Stomach (tissue), 9 donors: ENCODE results near the gene FAM110A. TPM values are rescaled to one million over a fixed set of nuclear protein-coding genes. Genes with fewer than 3 reads are reported as not detected.

ENCODE experiments used
- DNase-seq, 2 donors: peaks; one replicate each; pipeline versions ENCODE4 v3.0.0 to v3.0.0-alpha.2; 2013 to 2019
- H3K27ac ChIP-seq, 5 donors: fragments of 200-600 bp in 4 of 5; sonication (generic) in 4 of 5; one replicate each; pipeline ENCODE4 v1.5.1; 2013 to 2019; ENCODE audit warnings: mild to moderate bottlenecking in 1 of 5, moderate library complexity in 1 of 5
- H3K27me3 ChIP-seq, 3 donors: fragments of 200-600 bp; sonication (generic); one replicate each; pipeline ENCODE4 v1.5.1; 2017 to 2019; ENCODE audit warnings: mixed run types in 1 of 3
- H3K36me3 ChIP-seq, 4 donors: fragments of 200-600 bp; sonication (generic); 1 replicate in 3 of 4; 2 replicates in 1 of 4; pipeline ENCODE4 v1.5.1; 2016 to 2019
- H3K4me1 ChIP-seq, 4 donors: fragments of 200-600 bp; sonication (generic); one replicate each; pipeline ENCODE4 v1.5.1; 2016 to 2019
- H3K4me3 ChIP-seq, 4 donors: fragments of 200-600 bp; sonication (generic) in 3 of 4; one replicate each; pipeline ENCODE4 v1.5.1; 2016 to 2019; ENCODE audit warnings: mild to moderate bottlenecking in 1 of 4
- H3K9me3 ChIP-seq, 4 donors: fragments of 200-600 bp; sonication (generic); one replicate each; pipeline ENCODE4 v1.5.1; 2016 to 2019
- EP300 ChIP-seq: sonication (generic); formaldehyde crosslinking; IDR thresholded peaks from one replicate; pipeline ENCODE4 v1.6.1; 2017; ENCODE audit warnings: antibody characterized with exemption
- POLR2A ChIP-seq, 4 donors: fragments of 450-650 bp; IDR thresholded peaks; one replicate each; pipeline ENCODE4 v1.6.1; 2016; ENCODE audit warnings: antibody characterized with exemption in 4 of 4, control low read depth in 2 of 4, mild to moderate bottlenecking in 1 of 4, moderate library complexity in 1 of 4
- POLR2AphosphoS5 ChIP-seq, 3 donors: sonication (generic); formaldehyde crosslinking; IDR thresholded peaks; one replicate each; pipeline ENCODE4 v1.6.1; 2016; ENCODE audit warnings: antibody characterized with exemption in 3 of 3
- WGBS, 5 donors: extraction: QIAGEN DNeasy Blood & Tissue Kit in 3 of 5; methylation state at CpG; one replicate each; pipeline versions ENCODE4 v1.1.5 to v1.1.7; 2013 to 2018; 5-methylcytosine and 5-hydroxymethylcytosine counted together
- intact Hi-C: fragments of 100-400 bp; cut with DNase I; formaldehyde crosslinking; loops from one replicate; pipeline ENCODE4 v1.15.1; 2023; ENCODE audit warnings: low total_unique reads
- polyA plus RNA-seq, 3 donors: library from polyadenylated mRNA; stranded (reverse); fragments of 200-250 nt; gene quantifications; one replicate each; pipeline ENCODE4 v1.2.3, GENCODE V29; 2013
- total RNA-seq, 5 donors: library from RNA; depleted of rRNA; stranded (reverse); fragments of >200 nt; gene quantifications; one replicate each; pipeline versions ENCODE4 v1.1.0 to v1.2.3, GENCODE V29; 2014 to 2016
- TF ChIP-seq, protein P1 (sequence below), 7 experiments: fragments of 450-650 bp in 4 of 7; fragments of 200-600 bp in 3 of 7; sonication (generic) in 3 of 7; IDR thresholded peaks; one replicate each; pipeline ENCODE4 v1.5.1; 2016 to 2019; ENCODE audit warnings: antibody characterized with exemption in 7 of 7, control low read depth in 2 of 7, mild to moderate bottlenecking in 1 of 7
- donor health status: healthy with polysubstance abuse.
- donor health status: Bipolar disorder and iron deficiency.
- donor health status: healthy.

Gene FAM110A
- total and polyA plus RNA-seq, 8 donors, result 0.58 to 17.6 (median 3.8) TPM

DNA sequence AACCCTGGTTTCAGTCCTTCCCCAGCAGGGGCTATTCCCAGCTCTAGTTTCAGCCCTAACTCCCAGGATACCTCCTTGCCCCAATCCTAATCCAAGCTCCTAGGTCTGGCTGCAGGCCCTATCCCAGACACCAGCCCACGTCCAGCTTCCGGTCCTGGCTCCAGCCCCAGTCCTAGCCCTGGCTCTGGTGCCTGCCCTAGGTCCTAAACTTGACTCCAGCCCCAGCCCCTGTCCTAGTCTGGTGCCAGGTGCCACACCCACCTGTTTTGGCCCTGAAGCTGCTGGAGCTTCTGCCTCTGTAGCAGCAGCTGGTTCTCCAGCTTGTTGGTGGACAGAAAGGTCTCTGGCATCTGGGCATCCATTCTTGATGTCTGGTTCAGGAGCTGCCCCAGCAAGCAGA, 54.5 kb downstream of the FAM110A start:
- TF ChIP-seq, protein P1, sequence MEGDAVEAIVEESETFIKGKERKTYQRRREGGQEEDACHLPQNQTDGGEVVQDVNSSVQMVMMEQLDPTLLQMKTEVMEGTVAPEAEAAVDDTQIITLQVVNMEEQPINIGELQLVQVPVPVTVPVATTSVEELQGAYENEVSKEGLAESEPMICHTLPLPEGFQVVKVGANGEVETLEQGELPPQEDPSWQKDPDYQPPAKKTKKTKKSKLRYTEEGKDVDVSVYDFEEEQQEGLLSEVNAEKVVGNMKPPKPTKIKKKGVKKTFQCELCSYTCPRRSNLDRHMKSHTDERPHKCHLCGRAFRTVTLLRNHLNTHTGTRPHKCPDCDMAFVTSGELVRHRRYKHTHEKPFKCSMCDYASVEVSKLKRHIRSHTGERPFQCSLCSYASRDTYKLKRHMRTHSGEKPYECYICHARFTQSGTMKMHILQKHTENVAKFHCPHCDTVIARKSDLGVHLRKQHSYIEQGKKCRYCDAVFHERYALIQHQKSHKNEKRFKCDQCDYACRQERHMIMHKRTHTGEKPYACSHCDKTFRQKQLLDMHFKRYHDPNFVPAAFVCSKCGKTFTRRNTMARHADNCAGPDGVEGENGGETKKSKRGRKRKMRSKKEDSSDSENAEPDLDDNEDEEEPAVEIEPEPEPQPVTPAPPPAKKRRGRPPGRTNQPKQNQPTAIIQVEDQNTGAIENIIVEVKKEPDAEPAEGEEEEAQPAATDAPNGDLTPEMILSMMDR (IDR thresholded peaks at IDR 0.05), result no peak
- TF ChIP-seq EP300 (no peak), POLR2AphosphoS5 (IDR thresholded peaks at IDR 0.05) (no peak), POLR2A (IDR thresholded peaks at IDR 0.05) (no peak)
- 43 to 79% (median 67%) methylated on average over 2 of the region's 2 CpGs for WGBS, 5 donors
- no peak for DNase-seq
- no peak overlapping the region for H3K4me3 ChIP-seq
- H3K9me3 ChIP-seq, result no peaks in the 10 kb centered on the region
- intact Hi-C loops, result no loop called here
- H3K27me3 ChIP-seq, result peaks cover 0 to 36% (median 6%) of the 10 kb centered on the region in 3 donors
- peaks cover 0 to 22% (median 11%) of the 10 kb centered on the region in 4 donors for H3K4me1 ChIP-seq
- no peak overlapping the region for H3K27ac ChIP-seq
- H3K36me3 ChIP-seq, result no peaks in the 10 kb centered on the region

DNA sequence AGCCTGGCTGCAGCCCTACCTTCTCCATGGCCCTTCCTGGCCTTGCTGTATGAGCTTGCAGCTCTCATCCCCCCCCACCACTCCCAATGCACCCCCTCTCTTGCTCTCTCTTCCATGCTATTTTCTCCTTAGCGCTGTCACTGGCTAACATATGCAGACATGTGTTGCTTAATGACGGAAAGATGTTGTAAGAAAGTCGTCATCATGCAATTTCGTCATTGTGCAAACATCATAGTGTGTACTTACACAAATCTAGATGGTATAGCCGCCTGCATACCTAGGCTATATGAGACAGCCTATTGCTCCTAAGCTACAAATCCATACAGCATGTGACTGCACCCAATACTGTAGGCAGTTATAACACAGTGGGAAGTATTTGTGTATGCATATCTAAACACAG, 55.6 kb downstream of the FAM110A start:
- no peak overlapping the region for H3K27ac ChIP-seq
- no peaks in the 10 kb centered on the region for H3K36me3 ChIP-seq
- DNase-seq, result no peak
- intact Hi-C loops, result no loop called here
- 64 to 89% (median 69%) methylated on average over 5 of the region's 5 CpGs for WGBS, 5 donors
- peaks cover 0 to 22% (median 11%) of the 10 kb centered on the region in 4 donors for H3K4me1 ChIP-seq
- TF ChIP-seq POLR2AphosphoS5 (IDR thresholded peaks at IDR 0.05), result no peak
- no peak for TF ChIP-seq POLR2A (IDR thresholded peaks at IDR 0.05)
- TF ChIP-seq EP300, result no peak
- TF ChIP-seq, protein P1 (IDR thresholded peaks at IDR 0.05), result no peak
- peaks cover 0 to 25% (median 6%) of the 10 kb centered on the region in 3 donors for H3K27me3 ChIP-seq
- H3K4me3 ChIP-seq, result no peak overlapping the region
- H3K9me3 ChIP-seq, result no peaks in the 10 kb centered on the region

DNA sequence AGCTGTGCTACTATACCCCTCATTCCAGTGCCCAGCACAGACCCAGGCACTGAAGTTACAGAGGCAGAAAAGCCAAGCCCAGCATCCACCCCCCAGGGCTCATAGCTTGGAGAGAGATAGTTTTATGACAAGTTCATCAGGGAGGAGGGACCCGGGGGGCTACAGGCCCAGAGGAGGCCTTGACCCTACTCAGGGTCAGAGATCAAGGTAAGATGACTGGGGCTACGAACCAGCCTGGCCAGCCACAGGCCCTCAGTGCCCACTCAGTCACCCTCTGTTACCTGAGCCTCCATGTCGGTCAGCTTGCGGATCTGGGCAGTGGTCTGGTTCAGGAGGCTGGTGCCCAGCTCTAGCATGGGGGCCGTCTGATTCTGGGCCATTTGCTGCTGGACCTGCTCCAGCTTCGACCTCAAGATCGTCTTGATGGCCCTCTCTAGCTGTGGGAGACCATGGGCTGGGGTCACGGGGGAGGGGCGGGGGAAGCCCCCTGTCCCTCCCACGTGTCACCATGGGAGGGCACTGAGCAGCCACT, 56.5 kb downstream of the FAM110A start:
- H3K27ac ChIP-seq, result no peak overlapping the region
- H3K36me3 ChIP-seq, result no peaks in the 10 kb centered on the region
- WGBS, 5 donors, result 63 to 81% (median 69%) methylated on average over 9 to 10 of the region's 10 CpGs
- H3K9me3 ChIP-seq, result no peaks in the 10 kb centered on the region
- intact Hi-C loops, result no loop called here
- DNase-seq, result no peak
- H3K4me3 ChIP-seq, result no peak overlapping the region
- TF ChIP-seq EP300 (no peak), POLR2AphosphoS5 (IDR thresholded peaks at IDR 0.05) (no peak), POLR2A (IDR thresholded peaks at IDR 0.05) (no peak)
- TF ChIP-seq, protein P1 (IDR thresholded peaks at IDR 0.05), result no peak
- peaks cover 0 to 16% (median 3%) of the 10 kb centered on the region in 3 donors for H3K27me3 ChIP-seq
- peaks cover 0 to 17% (median 7%) of the 10 kb centered on the region in 4 donors for H3K4me1 ChIP-seq

DNA sequence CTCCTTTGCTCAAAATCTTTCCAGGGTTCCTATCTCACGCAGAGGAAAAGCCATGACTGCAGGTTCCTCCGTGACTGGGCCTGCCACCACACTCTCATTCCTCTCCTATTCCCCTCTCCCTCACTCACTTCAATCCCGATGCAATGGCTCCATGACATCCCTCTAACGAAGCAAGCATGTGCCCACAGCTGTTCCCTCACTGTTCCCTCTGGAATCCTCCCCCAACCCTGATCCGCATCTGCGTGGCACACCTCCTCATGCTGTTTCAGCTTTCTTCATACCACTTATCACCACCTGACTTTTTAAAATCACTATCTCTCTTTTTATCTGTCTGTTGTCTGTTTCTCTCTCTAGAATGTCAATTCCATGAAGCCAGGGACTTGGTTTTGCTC, 57.1 kb downstream of the FAM110A start:
- no peak overlapping the region for H3K4me3 ChIP-seq
- 67 to 76% (median 72%) methylated on average over 6 of the region's 6 CpGs for WGBS, 5 donors
- no peak for DNase-seq

More for the DNA sequence above, 57.1 kb downstream of the FAM110A start:
- H3K27ac ChIP-seq, result no peak overlapping the region
- no peaks in the 10 kb centered on the region for H3K36me3 ChIP-seq
- peaks cover 0 to 10% (median 0%) of the 10 kb centered on the region in 3 donors for H3K27me3 ChIP-seq
- intact Hi-C loops, result no loop called here
- H3K4me1 ChIP-seq, result peaks cover 0 to 15% (median 4%) of the 10 kb centered on the region in 4 donors
- TF ChIP-seq EP300 (no peak), POLR2AphosphoS5 (IDR thresholded peaks at IDR 0.05) (no peak), POLR2A (IDR thresholded peaks at IDR 0.05) (no peak)
- TF ChIP-seq, protein P1 (IDR thresholded peaks at IDR 0.05), result no peak
- no peaks in the 10 kb centered on the region for H3K9me3 ChIP-seq
